Tibial nerve (tissue), 4 donors: ENCODE results near the gene CR1L. TPM values are rescaled to one million over a fixed set of nuclear protein-coding genes. Genes with fewer than 3 reads are reported as not detected.

Experiments used
- DNase-seq, 2 donors: peaks; one replicate each; pipeline ENCODE4 v3.0.0-alpha.2; 2019; ENCODE audit warnings: low spot score in 2 of 2
- H3K27ac ChIP-seq, 4 donors: fragments of 200-600 bp; sonication (generic) in 3 of 4; one replicate each; pipeline ENCODE4 v1.5.1; 2017 to 2019; ENCODE audit warnings: mild to moderate bottlenecking in 1 of 4
- H3K27me3 ChIP-seq, 2 donors: fragments of 200-600 bp; sonication (generic) in 1 of 2; one replicate each; pipeline versions ENCODE4 v1.5.1 to v1.6.0; 2017 to 2019
- H3K36me3 ChIP-seq, 3 donors: fragments of 200-600 bp; sonication (generic); one replicate each; pipeline ENCODE4 v1.5.1; 2018 to 2019
- H3K4me1 ChIP-seq, 4 donors: fragments of 200-600 bp; sonication (generic) in 3 of 4; one replicate each; pipeline ENCODE4 v1.5.1; 2017 to 2019
- H3K4me3 ChIP-seq, 4 donors: fragments of 200-600 bp; sonication (generic) in 3 of 4; one replicate each; pipeline ENCODE4 v1.5.1; 2017 to 2019; ENCODE audit warnings: mild to moderate bottlenecking in 1 of 4, moderate library complexity in 1 of 4
- H3K9me3 ChIP-seq, 4 donors: fragments of 200-600 bp; sonication (generic) in 3 of 4; one replicate each; pipeline ENCODE4 v1.5.1; 2017 to 2019
- EP300 ChIP-seq, 2 donors: sonication (generic); formaldehyde crosslinking; IDR thresholded peaks; one replicate each; pipeline ENCODE4 v1.6.1; 2017; ENCODE audit warnings: antibody characterized with exemption in 2 of 2, mild to moderate bottlenecking in 1 of 2
- POLR2A ChIP-seq, 2 donors: fragments of 450-650 bp; IDR thresholded peaks; one replicate each; pipeline ENCODE4 v1.6.1; 2017; ENCODE audit warnings: antibody characterized with exemption in 2 of 2, mild to moderate bottlenecking in 2 of 2, moderate library complexity in 2 of 2
- WGBS, 2 donors: methylation state at CpG; one replicate each; pipeline ENCODE4 v1.1.5; 2018; 5-methylcytosine and 5-hydroxymethylcytosine counted together
- total RNA-seq, 4 donors: library from RNA; depleted of rRNA; stranded (reverse); fragments of >200 nt; gene quantifications; one replicate each; pipeline ENCODE4 v1.1.0, GENCODE V29; 2016
- TF ChIP-seq, protein P1 (sequence below), 5 experiments: fragments of 200-600 bp in 3 of 5; fragments of 450-650 bp in 2 of 5; sonication (generic) in 3 of 5; IDR thresholded peaks; one replicate each; pipeline ENCODE4 v1.5.1; 2016 to 2019; ENCODE audit warnings: antibody characterized with exemption in 5 of 5, mild to moderate bottlenecking in 3 of 5, moderate library complexity in 2 of 5

Gene CR1L
- 1 to 10 TPM in 1 of 4 donors, not detected in 3; 1.0 TPM for total RNA-seq

- no peak for TF ChIP-seq EP300 (IDR thresholded peaks at IDR 0.05)
- TF ChIP-seq, protein P1, sequence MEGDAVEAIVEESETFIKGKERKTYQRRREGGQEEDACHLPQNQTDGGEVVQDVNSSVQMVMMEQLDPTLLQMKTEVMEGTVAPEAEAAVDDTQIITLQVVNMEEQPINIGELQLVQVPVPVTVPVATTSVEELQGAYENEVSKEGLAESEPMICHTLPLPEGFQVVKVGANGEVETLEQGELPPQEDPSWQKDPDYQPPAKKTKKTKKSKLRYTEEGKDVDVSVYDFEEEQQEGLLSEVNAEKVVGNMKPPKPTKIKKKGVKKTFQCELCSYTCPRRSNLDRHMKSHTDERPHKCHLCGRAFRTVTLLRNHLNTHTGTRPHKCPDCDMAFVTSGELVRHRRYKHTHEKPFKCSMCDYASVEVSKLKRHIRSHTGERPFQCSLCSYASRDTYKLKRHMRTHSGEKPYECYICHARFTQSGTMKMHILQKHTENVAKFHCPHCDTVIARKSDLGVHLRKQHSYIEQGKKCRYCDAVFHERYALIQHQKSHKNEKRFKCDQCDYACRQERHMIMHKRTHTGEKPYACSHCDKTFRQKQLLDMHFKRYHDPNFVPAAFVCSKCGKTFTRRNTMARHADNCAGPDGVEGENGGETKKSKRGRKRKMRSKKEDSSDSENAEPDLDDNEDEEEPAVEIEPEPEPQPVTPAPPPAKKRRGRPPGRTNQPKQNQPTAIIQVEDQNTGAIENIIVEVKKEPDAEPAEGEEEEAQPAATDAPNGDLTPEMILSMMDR (IDR thresholded peaks at IDR 0.05), result no peak
- TF ChIP-seq POLR2A (IDR thresholded peaks at IDR 0.05), result no peak
- Histone ChIP-seq H3K4me1 (peaks cover 0 to 17% (median 5%) of the 10 kb centered on the region in 4 donors), H3K27me3 (peaks cover 0 to 12% of the 10 kb centered on the region in 2 donors), H3K9me3 (no peaks in the 10 kb centered on the region), H3K4me3 (peak within 1 kb of the TSS; percentile 35 to 59 (median 56)), H3K27ac (no peak within 1 kb of the TSS), H3K36me3 (no peaks in the 10 kb centered on the region)
- 3 to 7% methylated on average over 24 to 44 of the region's 65 CpGs for WGBS, 2 donors
- peak; percentile 71 to 72 for DNase-seq
Measured at GRCh38 chr1:207644852-207645634, at the start of gene CR1L. Gene CR1L, plus strand, starts transcription at chr1:207645133. Its CDS starts 101 bp downstream, at chr1:207645234.

GRCh38 chr1:207603777-207604176 is 41.2 kb upstream of the CR1L start:
- Histone ChIP-seq H3K4me1 (no peaks in the 10 kb centered on the region), H3K27ac (no peak overlapping the region), H3K9me3 (no peaks in the 10 kb centered on the region), H3K4me3 (no peak overlapping the region), H3K36me3 (no peaks in the 10 kb centered on the region), H3K27me3 (no peaks in the 10 kb centered on the region)
- no peak for DNase-seq
- TF ChIP-seq EP300 (IDR thresholded peaks at IDR 0.05), result no peak
- TF ChIP-seq, protein P1 (IDR thresholded peaks at IDR 0.05), result no peak
- no peak for TF ChIP-seq POLR2A (IDR thresholded peaks at IDR 0.05)
- 45 to 50% methylated on average over 6 of the region's 6 CpGs for WGBS, 2 donors

DNA sequence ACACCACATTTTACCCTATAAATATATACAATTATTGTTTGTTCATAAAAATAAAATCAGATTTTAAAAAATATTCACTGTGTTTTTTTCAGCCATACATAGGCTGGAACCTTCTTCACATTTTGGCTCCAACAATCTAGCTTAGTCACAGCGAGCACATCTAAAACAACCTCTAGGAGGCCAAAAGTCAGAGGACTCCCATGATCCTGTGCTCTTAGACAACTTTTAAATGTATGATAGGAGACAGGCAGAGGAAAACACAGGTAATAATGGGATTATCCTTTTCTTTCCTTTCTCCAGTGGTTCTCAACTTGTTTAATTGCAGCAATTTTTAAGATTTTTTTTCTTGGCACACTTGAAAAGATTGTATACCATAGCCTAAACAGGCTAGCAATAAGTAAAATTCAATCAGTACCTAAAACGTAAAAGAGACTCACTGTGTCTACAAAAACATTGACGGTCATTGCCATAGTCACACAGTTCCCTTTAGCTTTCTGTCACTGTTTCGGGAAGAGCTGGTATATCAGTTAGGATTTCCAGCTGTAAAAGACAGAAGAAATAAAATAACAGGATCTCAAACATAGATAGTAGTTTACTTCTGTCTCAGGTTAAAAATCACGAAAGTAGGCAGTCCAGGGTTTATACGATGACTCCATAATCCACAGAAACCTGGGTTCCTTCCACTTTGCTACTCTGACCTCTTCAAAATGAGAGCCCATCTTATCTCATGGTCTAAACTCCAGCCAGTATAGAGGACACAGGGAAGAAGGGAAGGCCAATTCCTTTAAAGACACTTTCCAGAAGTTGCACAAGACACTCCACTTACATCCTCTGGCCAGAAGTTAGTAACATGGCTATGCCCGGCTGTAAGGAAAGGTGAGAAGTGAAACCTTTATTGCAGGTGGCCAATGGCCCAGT is 39.2 kb upstream of the CR1L start:
- no peak overlapping the region for H3K27ac ChIP-seq
- H3K4me1 ChIP-seq, result no peaks in the 10 kb centered on the region
- H3K9me3 ChIP-seq, result no peaks in the 10 kb centered on the region
- no peaks in the 10 kb centered on the region for H3K36me3 ChIP-seq
- DNase-seq, result no peak
- H3K4me3 ChIP-seq, result no peak overlapping the region
- TF ChIP-seq EP300 (IDR thresholded peaks at IDR 0.05) (no peak), POLR2A (IDR thresholded peaks at IDR 0.05) (no peak)
- TF ChIP-seq, protein P1 (IDR thresholded peaks at IDR 0.05), result no peak
- H3K27me3 ChIP-seq, result no peaks in the 10 kb centered on the region
- 92% methylated on average over 7 of the region's 7 CpGs for WGBS, 2 donors

- Histone ChIP-seq H3K36me3 (no peaks in the 10 kb centered on the region), H3K27me3 (no peaks in the 10 kb centered on the region), H3K4me1 (no peaks in the 10 kb centered on the region), H3K27ac (no peak overlapping the region), H3K4me3 (no peak overlapping the region), H3K9me3 (no peaks in the 10 kb centered on the region)
- TF ChIP-seq, protein P1 (IDR thresholded peaks at IDR 0.05), result no peak
- TF ChIP-seq EP300 (IDR thresholded peaks at IDR 0.05) (no peak), POLR2A (IDR thresholded peaks at IDR 0.05) (no peak)
- no peak for DNase-seq
- 82 to 86% methylated on average over 2 of the region's 2 CpGs for WGBS, 2 donors
Measured at GRCh38 chr1:207606362-207606755, 38.6 kb upstream of the CR1L start.
